Measurements from ENCODE around the gene MXI1.
A peak's percentile ranks its signal among the peaks of the same experiment; 100 is the strongest.

The MXI1 gene

DNA sequence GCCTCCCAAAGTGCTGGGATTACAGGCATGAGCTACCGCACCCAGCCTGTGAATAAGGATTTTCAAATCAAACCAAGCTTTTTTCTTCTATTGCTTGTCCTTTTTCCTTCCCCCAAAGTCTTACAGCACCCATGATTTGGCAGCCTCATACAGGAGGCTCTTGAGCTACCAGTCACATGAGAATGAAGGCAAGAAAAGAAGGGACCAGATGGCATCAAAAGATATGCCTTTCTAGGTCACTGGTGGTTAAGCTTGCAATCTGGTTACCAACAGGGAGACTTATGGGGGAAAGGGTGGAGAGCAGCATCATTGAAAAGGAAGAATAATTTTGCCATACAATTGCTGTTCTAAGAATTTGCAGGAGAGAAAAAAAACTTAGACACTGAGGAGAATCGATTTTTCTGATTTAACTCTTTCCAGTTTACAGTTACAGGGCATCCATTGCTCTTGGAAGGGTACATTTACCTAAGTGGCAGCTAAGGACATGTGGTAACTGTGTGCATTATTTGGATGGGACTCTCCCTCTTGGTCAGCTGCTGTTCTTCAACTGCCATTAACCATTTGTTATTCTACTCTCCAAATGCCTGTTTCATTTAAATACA lies 67.8 kb downstream of the MXI1 start:
- TF ChIP-seq, protein P1, sequence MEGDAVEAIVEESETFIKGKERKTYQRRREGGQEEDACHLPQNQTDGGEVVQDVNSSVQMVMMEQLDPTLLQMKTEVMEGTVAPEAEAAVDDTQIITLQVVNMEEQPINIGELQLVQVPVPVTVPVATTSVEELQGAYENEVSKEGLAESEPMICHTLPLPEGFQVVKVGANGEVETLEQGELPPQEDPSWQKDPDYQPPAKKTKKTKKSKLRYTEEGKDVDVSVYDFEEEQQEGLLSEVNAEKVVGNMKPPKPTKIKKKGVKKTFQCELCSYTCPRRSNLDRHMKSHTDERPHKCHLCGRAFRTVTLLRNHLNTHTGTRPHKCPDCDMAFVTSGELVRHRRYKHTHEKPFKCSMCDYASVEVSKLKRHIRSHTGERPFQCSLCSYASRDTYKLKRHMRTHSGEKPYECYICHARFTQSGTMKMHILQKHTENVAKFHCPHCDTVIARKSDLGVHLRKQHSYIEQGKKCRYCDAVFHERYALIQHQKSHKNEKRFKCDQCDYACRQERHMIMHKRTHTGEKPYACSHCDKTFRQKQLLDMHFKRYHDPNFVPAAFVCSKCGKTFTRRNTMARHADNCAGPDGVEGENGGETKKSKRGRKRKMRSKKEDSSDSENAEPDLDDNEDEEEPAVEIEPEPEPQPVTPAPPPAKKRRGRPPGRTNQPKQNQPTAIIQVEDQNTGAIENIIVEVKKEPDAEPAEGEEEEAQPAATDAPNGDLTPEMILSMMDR (IDR thresholded peaks at IDR 0.05; ENCODE audit: unreplicated experiment in 3 of 3): no peak
- no peak overlapping the region for H3K27ac Mint-ChIP-seq
- H3K9me3 Mint-ChIP-seq: no peaks in the 10 kb centered on the region
- no peak overlapping the region for H3K4me3 Mint-ChIP-seq
- H3K4me1 Mint-ChIP-seq: peaks cover 20% of the 10 kb centered on the region
- no peaks in the 10 kb centered on the region for H3K27me3 Mint-ChIP-seq (ENCODE audit: low read depth)
- peaks cover 5% of the 10 kb centered on the region for H3K36me3 Mint-ChIP-seq (ENCODE audit: low read depth)

DNA sequence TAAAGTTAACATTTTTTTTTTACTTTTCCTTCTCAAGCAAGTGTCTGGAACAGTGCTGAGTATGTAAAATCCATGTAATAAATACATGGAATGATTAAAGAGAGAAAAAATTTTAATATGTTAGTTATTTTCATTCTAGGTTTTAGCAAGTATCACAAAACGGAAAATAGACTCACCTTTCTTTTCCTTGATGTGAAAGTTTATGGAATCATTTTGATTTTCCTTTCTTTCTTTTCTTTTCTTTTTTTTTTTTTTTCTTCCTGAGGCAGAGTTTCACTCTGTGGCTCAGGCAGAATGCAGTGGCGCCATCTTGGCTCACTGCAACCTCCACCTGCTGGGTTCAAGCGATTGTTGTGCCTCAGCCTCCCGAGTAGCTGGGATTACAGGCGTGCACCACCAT lies 69.2 kb downstream of the MXI1 start:
- H3K4me3 Mint-ChIP-seq: no peak overlapping the region
- peaks cover 20% of the 10 kb centered on the region for H3K4me1 Mint-ChIP-seq
- TF ChIP-seq, protein P1 (IDR thresholded peaks at IDR 0.05; ENCODE audit: unreplicated experiment in 3 of 3): no peak
- H3K27ac Mint-ChIP-seq: no peak overlapping the region
- no peaks in the 10 kb centered on the region for H3K9me3 Mint-ChIP-seq
- peaks cover 16% of the 10 kb centered on the region for H3K36me3 Mint-ChIP-seq (ENCODE audit: low read depth)
- H3K27me3 Mint-ChIP-seq (ENCODE audit: low read depth): no peaks in the 10 kb centered on the region

DNA sequence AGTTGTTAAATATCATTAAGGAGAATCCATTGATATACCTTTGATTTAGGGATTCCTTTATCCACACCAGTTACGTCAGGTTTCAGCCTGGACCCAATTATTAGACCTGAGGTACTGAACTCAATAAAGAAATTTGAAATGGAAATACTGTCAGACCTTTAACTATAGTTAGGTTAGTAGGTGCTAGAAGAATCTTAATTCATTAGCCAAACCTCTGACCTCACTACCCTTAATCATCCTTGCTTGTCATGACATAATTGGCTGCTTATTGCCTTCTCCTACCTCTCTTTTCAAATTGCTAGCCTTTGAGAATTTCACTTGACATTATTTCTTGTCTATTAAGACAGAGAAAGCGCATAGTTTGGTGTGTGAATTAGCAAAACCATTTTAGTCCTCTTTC lies 70.2 kb downstream of the MXI1 start:
- Mint-ChIP-seq H3K27me3 (ENCODE audit: low read depth) (no peaks in the 10 kb centered on the region), H3K4me1 (peaks cover 20% of the 10 kb centered on the region), H3K27ac (no peak overlapping the region), H3K36me3 (ENCODE audit: low read depth) (peaks cover 17% of the 10 kb centered on the region), H3K4me3 (no peak overlapping the region), H3K9me3 (no peaks in the 10 kb centered on the region)
- TF ChIP-seq, protein P1 (IDR thresholded peaks at IDR 0.05; ENCODE audit: unreplicated experiment in 3 of 3): no peak

DNA sequence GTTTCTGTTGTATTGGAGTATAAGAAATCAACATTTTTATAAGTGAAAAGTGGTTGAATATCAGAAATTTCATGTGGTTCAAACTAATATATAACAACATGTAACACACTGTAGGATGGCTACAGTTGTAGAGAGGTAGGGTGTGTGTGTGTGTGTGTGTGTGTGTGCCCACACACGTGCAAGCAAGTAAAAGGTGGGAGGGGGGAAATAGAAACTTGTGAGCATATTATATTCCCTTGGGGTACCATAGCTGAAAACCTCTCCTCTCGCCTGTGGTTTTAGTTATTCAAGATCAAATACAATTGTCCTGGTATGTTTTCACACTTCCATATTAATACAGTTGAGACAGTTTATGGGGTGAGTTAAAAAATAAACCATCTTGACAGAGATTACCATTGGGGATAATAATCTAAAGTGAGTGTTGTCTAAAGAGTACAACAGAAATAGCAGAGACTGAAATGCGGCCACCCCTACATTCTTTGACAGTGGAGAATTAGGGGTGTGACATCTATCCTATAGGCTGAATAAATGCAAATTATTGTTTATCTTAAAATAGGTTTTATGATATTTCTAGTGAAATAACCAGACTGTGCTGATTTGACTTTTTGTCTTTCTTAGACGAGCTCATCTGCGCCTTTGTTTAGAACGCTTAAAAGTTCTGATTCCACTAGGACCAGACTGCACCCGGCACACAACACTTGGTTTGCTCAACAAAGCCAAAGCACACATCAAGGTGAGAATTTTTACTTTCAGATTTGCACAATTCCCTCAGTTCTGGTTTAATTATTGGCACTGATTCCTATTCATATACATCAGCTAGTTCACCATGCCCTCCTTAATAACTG lies 71.4 kb downstream of the MXI1 start:
- Mint-ChIP-seq H3K27ac (peak overlapping the region in 1 of 3 experiments; percentile 49), H3K9me3 (no peaks in the 10 kb centered on the region), H3K4me3 (no peak overlapping the region)

DNA sequence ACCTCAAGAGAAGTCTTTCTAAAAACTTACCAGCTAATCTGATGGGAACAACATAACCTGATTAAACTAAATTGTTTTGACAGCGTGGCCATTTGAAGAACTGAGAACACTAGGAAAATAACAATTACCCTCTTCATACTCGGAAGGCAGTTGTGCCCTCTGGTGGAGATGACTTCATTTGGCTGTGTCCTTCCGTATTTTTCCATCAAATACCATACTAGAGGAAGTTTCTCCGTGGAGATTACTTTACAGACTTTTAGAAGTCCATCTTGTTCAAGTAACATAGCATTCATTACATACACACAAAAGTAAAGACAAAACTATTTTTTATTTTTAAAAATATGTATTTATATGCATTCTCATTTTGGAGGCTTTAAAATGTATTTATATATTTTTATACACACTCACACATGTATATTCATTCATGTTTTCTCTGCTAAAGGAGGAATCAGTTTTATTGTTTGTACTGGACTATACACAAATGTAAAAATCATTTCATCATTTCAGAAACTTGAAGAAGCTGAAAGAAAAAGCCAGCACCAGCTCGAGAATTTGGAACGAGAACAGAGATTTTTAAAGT lies 72.1 kb downstream of the MXI1 start:
- TF ChIP-seq, protein P1 (IDR thresholded peaks at IDR 0.05; ENCODE audit: unreplicated experiment in 3 of 3): peak; percentile 69 to 74 (median 73)
- Mint-ChIP-seq H3K4me1 (peaks cover 10% of the 10 kb centered on the region), H3K4me3 (no peak overlapping the region), H3K27ac (peak overlapping the region in 1 of 3 experiments; percentile 49), H3K36me3 (ENCODE audit: low read depth) (peaks cover 24% of the 10 kb centered on the region), H3K27me3 (ENCODE audit: low read depth) (no peaks in the 10 kb centered on the region), H3K9me3 (no peaks in the 10 kb centered on the region)

More for the DNA sequence above, 71.4 kb downstream of the MXI1 start:
- Mint-ChIP-seq H3K4me1 (peaks cover 13% of the 10 kb centered on the region), H3K36me3 (ENCODE audit: low read depth) (peaks cover 17% of the 10 kb centered on the region), H3K27me3 (ENCODE audit: low read depth) (no peaks in the 10 kb centered on the region)
- TF ChIP-seq, protein P1 (IDR thresholded peaks at IDR 0.05; ENCODE audit: unreplicated experiment in 3 of 3): no peak
